HG03558 (cell line): ENCODE measurements around the gene SPATA33.
"Not testable (repeated sequence)": the region's sequence is repeated elsewhere in the genome, so short reads cannot be mapped to it uniquely, and the experiment has no call there.

Experiments
- ATAC-seq: cut with Tn5 transposase; IDR thresholded peaks from one replicate; pipeline ENCODE4 v1.9.1; 2021; ENCODE audit warnings: moderate number of reproducible peaks; ENCODE audit not compliant: unreplicated experiment; ENCODE audit errors: extremely low read depth

The SPATA33 gene

DNA sequence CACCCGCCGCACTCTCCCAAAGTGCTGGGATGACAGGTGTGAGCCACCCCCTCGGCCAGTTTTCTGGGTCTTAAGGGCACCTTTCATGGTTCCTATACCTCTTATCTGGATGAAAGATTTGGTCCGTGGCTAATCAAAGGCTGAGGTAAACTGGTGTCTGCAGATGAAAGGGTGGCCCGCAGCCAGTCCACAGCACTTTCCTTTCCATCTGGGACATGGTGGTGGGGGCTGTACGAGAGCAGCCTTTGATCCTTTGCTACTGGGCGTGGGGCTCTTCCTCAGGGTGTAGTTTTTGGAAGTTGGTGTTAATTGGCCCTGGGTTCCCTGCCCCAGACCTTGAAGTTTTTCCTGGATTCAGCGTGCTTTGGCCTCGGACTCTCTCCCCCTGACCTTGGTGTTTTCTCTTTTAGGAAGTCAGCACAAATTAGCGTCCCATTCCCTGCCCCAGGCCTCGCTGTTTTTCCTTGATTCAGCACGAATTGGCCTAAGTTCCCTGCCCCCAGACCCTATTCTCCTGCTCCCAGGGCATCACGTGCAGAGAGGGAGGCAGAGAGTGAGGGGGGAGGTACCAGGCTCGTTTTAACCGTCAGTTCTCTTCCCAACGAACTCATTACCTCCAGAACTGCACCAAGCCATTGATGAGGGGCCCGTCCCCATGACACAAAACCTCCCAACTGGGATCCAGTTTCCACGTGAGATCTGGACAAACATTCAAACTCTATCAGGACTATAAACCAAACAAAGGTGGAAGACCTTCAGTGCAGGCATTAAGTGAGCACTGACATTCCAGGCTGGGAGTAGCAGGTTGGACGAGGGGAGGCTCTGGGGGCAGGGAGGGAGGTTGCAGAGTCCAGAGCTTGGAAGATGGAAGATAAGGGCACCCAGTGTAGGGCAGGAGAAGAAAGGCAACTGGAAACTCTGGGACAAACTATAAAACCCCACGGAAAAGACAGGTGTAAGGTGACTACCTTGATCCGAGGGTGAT is 32.6 kb upstream of the SPATA33 start:
- ATAC-seq: no peak

DNA sequence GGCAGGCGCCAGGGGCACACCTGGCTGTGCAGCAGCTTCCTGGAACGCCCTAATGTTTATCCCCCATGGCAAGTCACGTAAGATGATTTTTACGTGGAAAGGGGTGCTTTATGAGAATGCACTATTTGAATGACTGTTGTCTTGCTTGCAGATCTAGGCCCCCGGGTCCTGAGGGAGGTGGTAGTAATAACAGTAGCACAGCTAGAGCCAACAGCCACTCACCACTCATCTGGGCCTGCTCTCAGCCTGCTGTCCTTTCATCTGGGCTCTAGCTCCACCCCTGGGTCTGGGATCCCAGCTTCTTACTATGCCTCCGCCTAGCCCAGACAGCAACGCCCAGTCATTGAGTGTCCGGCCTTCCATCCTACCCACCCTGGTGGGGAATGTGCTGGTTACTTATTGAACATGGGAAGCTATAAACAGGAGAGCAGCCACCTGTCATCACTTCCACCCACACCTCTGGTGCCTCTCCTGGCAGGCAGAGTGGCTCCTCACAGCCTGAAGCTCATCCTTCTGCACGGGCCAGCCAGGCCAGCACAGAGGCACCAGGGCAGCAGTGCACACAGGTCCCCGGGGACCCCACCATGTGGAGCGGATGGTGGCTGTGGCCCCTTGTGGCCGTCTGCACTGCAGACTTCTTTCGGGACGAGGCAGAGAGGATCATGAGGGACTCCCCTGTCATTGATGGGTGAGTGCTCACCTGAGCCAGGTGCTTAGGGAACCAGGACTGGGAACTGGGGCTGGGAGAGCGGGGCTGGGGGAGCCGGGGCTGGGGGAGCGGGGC is 27.6 kb upstream of the SPATA33 start:
- ATAC-seq: no peak

DNA sequence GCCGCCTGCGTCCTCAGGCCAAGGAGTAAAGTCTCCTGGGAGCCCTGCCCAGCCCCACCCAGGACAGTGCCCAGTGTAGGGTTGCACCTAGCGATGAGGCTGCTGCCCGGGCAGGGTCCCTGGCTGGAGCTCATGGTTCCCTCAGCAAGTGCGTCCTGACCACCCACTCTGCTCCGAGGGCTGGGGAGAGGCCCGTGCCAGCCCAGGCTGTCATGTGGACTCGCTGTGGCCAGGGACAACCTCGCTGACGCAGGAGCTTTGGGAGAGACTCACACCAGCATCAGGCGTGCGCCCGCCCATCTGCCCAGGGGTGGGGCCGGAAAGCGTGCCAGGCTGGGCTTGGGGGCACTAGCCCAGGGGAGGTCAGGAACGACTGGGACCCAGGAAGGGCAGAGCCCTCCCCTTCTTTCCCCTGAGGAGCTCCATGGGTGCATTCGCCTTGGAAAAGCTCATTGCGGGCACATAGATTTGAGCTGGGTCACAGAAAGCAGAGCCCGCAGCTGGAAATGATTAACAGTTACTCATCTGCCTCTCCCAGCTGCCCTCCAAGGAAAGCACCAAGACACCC is 24.5 kb upstream of the SPATA33 start:
- no peak for ATAC-seq

- not testable (repeated sequence) for ATAC-seq
These were observed 22.9 kb upstream of the SPATA33 start for GRCh38 chr16:89634463-89635385.

GRCh38 chr16:89636663-89637062 is 21.0 kb upstream of the SPATA33 start:
- no peak for ATAC-seq

DNA sequence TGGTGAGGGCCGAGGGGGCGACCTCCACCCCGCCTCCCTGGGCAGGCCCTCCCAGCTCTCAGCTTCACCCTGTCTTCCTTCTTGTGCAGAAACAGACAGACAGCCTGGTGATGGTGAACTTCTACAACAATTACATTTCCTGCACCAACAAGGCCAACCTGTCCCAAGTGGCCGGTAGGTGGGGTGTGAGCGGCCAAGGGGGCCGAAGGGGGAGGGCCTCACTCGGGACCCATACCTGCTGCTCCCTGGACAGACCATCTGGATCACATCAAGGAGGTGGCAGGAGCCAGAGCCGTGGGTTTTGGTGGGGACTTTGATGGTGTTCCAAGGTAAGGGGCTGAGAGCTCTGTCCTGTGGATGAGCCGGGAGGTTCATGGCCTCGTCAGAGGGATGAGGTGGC is 20.3 kb upstream of the SPATA33 start:
- no peak for ATAC-seq

- ATAC-seq: no peak
These were observed 19.2 kb upstream of the SPATA33 start for GRCh38 chr16:89638455-89638854.

DNA sequence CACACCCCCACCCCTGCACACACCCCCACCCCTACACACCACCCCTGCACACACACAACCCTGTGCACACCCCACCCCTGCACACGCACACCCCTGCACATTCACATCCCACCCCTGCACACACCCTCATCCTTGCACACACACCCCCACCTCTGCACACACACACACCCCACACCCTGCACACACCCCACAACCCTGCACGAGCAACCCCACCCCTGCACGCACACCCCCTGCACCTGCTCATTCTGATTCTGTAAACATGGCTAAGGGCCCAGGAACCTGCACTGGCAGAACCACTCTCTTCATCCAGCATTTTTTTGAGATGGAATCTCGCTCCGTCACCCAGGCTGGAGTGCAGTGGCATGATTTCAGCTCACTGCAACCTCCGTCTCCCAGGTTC is 18.3 kb upstream of the SPATA33 start:
- ATAC-seq: no peak

GRCh38 chr16:89641458-89642119 is 16.0 kb upstream of the SPATA33 start:
- no peak for ATAC-seq

- no peak for ATAC-seq
These were observed 15.1 kb upstream of the SPATA33 start for GRCh38 chr16:89642574-89642973.

- no peak for ATAC-seq
These were observed 13.8 kb upstream of the SPATA33 start for GRCh38 chr16:89643769-89644300.

DNA sequence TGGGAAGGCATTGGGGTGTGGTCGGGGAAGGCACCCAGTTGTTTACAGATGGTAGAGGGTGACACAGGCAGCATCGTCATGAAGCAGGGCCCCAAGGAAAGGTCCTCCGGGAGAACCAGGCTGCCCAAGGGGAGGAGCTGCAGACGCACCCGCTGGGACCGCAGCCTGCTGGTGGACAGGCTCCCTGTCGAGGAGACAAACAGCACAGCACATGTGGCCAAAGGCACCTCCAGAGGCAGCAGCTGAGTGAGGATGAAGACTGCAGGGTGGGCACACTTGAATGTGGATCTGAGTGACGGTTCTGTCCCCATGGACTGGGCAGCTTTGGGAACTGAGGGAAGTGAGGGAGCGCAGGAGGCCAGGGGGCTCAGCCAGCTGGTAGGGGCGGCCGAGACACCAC is 12.5 kb upstream of the SPATA33 start:
- no peak for ATAC-seq

DNA sequence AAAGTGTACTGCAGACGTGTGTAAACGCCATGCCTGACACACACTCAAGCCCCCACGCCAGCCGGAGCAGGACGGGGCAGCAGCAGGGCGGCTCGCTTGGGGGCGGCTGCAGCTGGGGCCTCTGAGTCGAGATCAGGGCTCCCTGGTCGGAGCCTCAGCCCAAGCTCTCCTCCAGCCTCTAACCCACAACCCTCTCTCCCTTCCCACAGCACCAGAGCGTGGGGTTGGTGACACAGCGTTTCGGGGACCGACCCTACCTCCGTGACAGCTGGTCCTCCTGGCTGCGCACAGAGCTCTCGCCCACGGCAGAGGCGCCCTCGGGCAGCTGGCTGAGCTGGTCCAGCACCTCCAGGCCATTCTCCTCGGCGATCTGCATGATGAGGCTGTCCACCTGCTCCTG is 11.4 kb upstream of the SPATA33 start:
- no peak for ATAC-seq

- ATAC-seq: no peak
These were observed 10.7 kb upstream of the SPATA33 start for GRCh38 chr16:89646906-89647305.

- no peak for ATAC-seq
These were observed 6.1 kb upstream of the SPATA33 start for GRCh38 chr16:89651584-89651983.

DNA sequence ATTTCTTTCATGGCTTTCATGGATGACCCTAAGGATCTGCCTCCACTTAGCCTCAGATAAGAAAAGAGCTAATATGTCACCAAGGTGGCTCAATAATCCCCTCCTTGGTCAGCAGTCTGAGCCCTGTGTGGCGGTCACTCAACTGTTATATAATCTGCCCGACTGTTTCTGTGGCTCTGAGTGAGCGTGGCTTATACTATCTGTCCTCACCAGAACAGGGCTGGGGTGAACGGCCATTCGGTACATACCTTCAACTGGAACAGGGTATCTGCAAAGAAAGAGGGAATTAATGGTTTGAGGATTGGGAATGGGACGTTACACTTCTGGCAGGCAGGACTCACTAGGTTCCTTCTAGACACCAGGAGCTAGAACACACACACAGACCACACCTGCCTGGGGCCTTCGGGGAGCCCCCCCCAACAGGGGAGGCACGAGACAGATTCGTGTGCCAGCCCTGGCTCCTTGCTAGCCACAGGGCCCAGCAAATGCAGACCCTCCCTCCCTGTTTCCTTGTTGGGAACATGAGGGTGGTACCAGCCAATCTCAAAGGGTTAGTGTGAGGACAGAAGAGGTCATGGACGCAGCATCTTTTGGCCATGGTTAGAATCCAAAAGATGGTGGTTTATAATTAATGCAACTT is 3.9 kb upstream of the SPATA33 start:
- no peak for ATAC-seq

DNA sequence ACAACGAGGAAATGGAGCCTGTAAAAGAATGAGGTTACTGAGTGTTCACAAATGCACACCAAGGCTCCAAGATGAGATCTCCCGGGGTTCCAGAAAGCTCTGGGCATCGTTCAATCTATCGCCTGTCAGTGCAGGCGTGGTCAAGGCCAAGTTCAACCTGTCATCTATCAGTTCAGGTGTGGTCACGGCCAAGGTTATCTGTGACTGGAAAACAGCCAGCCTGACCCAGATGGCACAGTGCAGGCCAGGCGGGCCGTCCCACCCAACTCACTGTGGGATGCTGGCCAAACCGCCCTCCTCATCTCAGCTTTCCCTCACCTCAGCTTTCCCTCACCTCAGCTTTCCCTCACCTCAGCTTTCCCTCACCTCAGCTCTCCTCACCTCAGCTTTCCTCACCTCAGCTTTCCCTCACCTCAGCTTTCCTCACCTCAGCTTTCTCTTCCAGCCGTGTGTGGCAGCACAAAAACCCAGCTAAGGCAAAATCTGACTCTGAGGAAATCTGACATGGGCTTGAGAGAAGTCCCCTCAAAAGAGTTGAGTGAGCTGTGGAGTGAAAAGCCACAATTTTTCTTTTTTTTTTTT is 2.5 kb upstream of the SPATA33 start:
- ATAC-seq: no peak

GRCh38 chr16:89656435-89657121 is 1.1 kb upstream of the SPATA33 start:
- no peak for ATAC-seq
